RWPE2 (cell line): ENCODE measurements around the gene ABTB2.

ENCODE experiments used
- ATAC-seq: fragments of 200-7000 bp; cut with Tn5 transposase; 3 replicates; pipeline ENCODE4 v1.9.1; 2021; ENCODE audit warnings: low read depth
- DNase-seq: peaks from one replicate; pipeline ENCODE4 v3.0.0-alpha.2; 2020; ENCODE audit warnings: low spot score
- H3K27ac ChIP-seq: fragments of 450-650 bp; 2 replicates; pipeline ENCODE4 v1.5.1; 2017; ENCODE audit warnings: mild to moderate bottlenecking; ENCODE audit not compliant: poor library complexity, severe bottlenecking
- H3K27me3 ChIP-seq: fragments of 250-450 bp; sonication (Bioruptor Pico); 2 replicates; pipeline ENCODE4 v1.5.1; 2021; ENCODE audit warnings: mild to moderate bottlenecking, moderate library complexity; ENCODE audit not compliant: insufficient read depth, poor library complexity, severe bottlenecking
- H3K36me3 ChIP-seq: fragments of 250-450 bp; sonication (Bioruptor Pico); 2 replicates; pipeline ENCODE4 v1.5.1; 2020; ENCODE audit warnings: low read depth, mild to moderate bottlenecking, moderate library complexity
- H3K4me1 ChIP-seq: fragments of 250-450 bp; sonication (Bioruptor Pico); 2 replicates; pipeline ENCODE4 v1.5.1; 2021; ENCODE audit warnings: mild to moderate bottlenecking, moderate library complexity; ENCODE audit not compliant: insufficient read depth, poor library complexity, severe bottlenecking
- H3K4me3 ChIP-seq: fragments of 250-450 bp; sonication (Bioruptor Pico); 2 replicates; pipeline ENCODE4 v1.5.1; 2021; ENCODE audit warnings: mild to moderate bottlenecking, moderate library complexity; ENCODE audit not compliant: severe bottlenecking
- H3K9me3 ChIP-seq: fragments of 250-450 bp; sonication (Bioruptor Pico); 2 replicates; pipeline ENCODE4 v1.5.1; 2021; ENCODE audit warnings: mild to moderate bottlenecking, moderate library complexity; ENCODE audit not compliant: severe bottlenecking
- TF ChIP-seq, protein P1 (sequence below): fragments of 450-650 bp; IDR thresholded peaks from one replicate; pipeline ENCODE4 v1.5.1; 2017; ENCODE audit warnings: mild to moderate bottlenecking, moderate library complexity; ENCODE audit not compliant: poor library complexity, severe bottlenecking

Gene ABTB2

DNA sequence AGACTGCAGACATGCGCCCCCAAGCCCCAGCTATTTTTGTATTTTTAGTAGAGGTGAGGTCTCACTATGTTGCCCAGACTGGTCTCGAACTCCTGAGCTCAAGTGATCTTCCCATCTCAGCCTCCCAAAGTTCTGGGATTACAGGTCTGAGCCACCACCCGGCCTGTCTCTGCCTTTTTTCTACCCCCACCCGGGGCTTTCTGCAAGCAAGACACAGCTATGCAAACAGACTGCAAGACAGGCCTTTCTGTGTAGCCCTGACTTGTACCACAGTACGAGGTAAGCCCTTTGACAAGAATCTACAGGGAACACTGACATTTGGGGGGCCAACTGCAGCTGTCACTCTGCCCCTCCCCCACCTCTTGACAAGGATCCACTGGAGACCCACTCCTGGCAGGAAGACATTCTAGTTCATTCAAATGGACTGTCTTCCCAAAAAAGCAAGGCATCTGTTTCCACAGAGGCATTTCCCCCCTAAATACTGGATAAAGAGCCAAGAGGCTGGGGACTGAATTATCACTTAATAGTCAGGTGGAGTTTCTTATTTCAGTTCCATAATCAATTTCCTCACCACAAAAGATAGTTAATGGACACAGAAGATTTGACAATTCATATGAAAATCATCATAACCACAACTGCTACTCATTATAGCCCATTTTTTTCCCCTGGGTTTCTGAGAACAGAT, 118.2 kb downstream of the ABTB2 start:
- no peaks in the 10 kb centered on the region for H3K27me3 ChIP-seq
- no peak for DNase-seq
- ATAC-seq, result no peak
- no peak overlapping the region for H3K27ac ChIP-seq
- no peaks in the 10 kb centered on the region for H3K9me3 ChIP-seq
- H3K36me3 ChIP-seq, result no peaks in the 10 kb centered on the region
- TF ChIP-seq, protein P1, sequence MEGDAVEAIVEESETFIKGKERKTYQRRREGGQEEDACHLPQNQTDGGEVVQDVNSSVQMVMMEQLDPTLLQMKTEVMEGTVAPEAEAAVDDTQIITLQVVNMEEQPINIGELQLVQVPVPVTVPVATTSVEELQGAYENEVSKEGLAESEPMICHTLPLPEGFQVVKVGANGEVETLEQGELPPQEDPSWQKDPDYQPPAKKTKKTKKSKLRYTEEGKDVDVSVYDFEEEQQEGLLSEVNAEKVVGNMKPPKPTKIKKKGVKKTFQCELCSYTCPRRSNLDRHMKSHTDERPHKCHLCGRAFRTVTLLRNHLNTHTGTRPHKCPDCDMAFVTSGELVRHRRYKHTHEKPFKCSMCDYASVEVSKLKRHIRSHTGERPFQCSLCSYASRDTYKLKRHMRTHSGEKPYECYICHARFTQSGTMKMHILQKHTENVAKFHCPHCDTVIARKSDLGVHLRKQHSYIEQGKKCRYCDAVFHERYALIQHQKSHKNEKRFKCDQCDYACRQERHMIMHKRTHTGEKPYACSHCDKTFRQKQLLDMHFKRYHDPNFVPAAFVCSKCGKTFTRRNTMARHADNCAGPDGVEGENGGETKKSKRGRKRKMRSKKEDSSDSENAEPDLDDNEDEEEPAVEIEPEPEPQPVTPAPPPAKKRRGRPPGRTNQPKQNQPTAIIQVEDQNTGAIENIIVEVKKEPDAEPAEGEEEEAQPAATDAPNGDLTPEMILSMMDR, result no peak
- H3K4me3 ChIP-seq, result no peak overlapping the region
- peaks cover 28% of the 10 kb centered on the region for H3K4me1 ChIP-seq

DNA sequence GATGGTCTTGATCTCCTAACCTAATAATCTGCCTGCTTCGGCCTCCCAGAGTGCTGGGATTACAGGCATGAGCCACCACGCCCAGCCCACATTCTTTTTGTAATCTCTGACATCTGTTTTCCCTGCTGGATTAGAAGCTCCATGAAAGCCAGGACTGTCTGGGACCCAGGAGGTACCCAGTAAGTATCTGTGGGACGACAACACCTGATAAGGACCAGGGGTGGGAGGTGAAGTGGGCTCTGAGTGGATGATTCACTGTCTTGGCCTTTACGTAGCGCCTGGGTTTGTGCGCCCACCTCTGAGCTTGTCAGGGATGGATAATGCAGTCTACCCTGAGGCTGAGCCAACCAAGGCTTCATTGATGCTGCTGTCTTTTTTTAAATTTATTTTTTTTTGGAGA, 118.8 kb downstream of the ABTB2 start:
- H3K4me1 ChIP-seq, result peaks cover 28% of the 10 kb centered on the region
- no peak for DNase-seq
- ATAC-seq, result no peak
- H3K27me3 ChIP-seq, result no peaks in the 10 kb centered on the region
- TF ChIP-seq, protein P1, result no peak
- no peaks in the 10 kb centered on the region for H3K36me3 ChIP-seq
- no peaks in the 10 kb centered on the region for H3K9me3 ChIP-seq
- peak overlapping the region; percentile 3 for H3K27ac ChIP-seq
- H3K4me3 ChIP-seq, result no peak overlapping the region

DNA sequence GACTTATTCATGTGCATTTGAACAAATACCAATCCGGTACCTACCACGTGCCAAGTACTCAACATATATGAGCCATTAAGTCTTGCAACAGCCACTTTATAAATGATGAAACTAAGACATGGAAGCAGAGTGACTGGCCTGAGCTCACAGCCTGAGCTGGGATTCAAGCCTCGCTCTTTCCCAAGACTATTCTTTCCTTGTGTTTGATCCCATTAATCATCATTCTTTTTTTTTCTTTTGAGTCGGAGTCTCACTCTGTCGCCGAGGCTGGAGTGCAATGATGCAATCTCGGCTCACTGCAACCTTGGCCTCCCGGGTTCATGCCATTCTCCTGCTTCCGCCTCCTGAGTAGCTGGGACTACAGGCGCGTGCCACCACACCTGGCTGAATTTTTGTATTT, 119.3 kb downstream of the ABTB2 start:
- DNase-seq (no peak), ATAC-seq (peak; percentile 61)
- peaks cover 28% of the 10 kb centered on the region for H3K4me1 ChIP-seq
- H3K4me3 ChIP-seq, result no peak overlapping the region
- H3K9me3 ChIP-seq, result no peaks in the 10 kb centered on the region
- TF ChIP-seq, protein P1, result no peak
- no peaks in the 10 kb centered on the region for H3K27me3 ChIP-seq
- H3K36me3 ChIP-seq, result no peaks in the 10 kb centered on the region
- peak overlapping the region; percentile 3 for H3K27ac ChIP-seq

DNA sequence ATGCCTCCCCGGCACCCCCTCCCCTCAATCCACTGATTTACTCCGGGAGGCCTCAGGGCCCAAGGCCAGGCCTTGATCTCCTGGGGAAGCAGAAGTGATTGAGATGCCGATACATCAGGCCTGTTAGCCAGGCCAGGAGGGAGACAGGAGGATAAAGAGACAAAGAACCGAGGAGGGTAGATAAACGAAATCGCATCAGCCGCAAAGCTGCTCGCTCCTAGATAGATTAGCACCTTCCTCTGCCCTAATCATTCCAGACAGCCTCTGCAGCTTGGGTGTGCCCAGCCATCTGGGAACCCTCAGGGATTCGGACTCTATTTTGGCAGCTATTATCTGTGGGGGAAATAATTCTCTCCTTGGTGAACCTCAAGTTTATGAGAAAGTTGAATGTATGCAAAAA, 121.2 kb downstream of the ABTB2 start:
- no peak for DNase-seq
- Histone ChIP-seq H3K4me1 (peaks cover 10% of the 10 kb centered on the region), H3K4me3 (no peak overlapping the region), H3K27me3 (no peaks in the 10 kb centered on the region), H3K9me3 (no peaks in the 10 kb centered on the region), H3K27ac (no peak overlapping the region), H3K36me3 (no peaks in the 10 kb centered on the region)
- ATAC-seq, result no peak
- TF ChIP-seq, protein P1, result no peak

DNA sequence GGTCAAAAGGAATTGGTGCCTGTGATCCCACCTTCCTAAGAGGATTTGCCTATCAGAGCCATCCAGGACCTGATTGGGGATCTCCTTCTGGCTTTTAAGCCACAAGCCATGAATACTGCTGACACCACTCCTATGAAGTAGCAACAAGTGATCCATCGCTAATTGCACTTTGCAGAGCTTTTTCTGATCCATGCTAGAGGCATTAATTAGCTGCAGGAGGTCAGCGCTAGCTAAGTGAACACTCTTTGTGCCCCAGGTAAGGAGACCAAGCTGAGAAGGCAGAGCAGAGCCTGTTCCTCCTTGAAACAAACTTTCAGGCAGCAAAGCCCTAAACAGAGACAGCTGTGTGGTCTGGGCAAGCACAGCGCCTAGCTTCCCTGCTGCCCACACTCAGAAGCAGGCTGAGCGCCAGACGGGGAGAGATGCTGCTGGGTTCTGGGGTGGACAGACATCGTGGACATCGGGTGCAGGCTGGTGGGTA, 122.2 kb downstream of the ABTB2 start:
- Histone ChIP-seq H3K4me3 (no peak overlapping the region), H3K27ac (no peak overlapping the region), H3K4me1 (peaks cover 10% of the 10 kb centered on the region), H3K27me3 (no peaks in the 10 kb centered on the region), H3K36me3 (no peaks in the 10 kb centered on the region), H3K9me3 (no peaks in the 10 kb centered on the region)
- ATAC-seq (no peak), DNase-seq (no peak)
- TF ChIP-seq, protein P1, result no peak
